D341Med (cell line): ENCODE data around the gene ATP13A2.

Source experiments
- DNase-seq: peaks from one replicate; pipeline ENCODE4 v3.0.0; 2012; ENCODE audit warnings: low spot score

Gene ATP13A2

DNA sequence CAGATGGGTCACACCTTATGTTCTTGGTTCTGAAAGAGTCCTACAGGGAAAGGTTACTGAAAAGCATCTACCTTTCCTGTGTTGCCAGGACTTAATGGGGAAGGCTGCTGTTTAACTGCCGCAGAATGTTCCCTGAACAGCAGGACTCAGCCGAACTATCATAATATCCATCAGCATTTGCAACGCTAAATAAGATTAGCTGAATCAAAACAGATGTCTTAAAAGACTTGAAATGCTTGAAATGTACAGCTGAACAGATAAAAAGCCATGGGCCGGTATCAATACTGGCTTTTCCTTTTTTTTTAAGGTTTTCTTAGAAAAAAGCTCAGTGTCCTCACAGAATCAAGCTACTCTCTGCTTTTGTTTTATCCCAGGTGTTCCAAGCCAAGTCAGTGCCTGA is 19.7 kb upstream of the ATP13A2 start:
- no peak for DNase-seq

GRCh38 chr1:17030206-17030605 is 18.5 kb upstream of the ATP13A2 start:
- no peak for DNase-seq

DNA sequence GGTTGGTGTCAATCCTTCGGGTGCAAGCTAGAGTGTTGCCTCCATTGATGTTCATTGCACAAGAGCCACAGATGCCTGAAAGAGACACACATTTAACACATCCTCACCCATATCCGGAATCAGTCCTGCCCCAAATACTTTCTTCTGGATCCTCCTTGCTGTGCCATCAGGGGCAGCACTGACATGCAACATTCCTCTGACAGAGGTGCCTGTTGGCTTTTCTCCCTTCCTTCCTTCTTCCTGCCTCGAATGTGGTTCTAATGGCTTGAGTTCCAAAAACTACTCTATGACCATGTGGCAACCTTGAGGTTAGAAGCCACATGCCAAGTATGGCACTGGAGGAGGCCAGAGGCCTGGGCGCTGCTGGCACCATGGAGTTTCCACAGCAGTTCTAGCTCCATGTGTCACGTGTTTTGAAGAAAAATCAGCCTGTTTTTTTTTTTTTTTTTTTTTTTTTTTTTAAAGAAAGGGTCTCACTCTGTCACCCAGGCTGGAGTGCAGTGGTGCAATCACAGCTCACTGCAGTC is 17.0 kb upstream of the ATP13A2 start:
- DNase-seq: no peak

DNA sequence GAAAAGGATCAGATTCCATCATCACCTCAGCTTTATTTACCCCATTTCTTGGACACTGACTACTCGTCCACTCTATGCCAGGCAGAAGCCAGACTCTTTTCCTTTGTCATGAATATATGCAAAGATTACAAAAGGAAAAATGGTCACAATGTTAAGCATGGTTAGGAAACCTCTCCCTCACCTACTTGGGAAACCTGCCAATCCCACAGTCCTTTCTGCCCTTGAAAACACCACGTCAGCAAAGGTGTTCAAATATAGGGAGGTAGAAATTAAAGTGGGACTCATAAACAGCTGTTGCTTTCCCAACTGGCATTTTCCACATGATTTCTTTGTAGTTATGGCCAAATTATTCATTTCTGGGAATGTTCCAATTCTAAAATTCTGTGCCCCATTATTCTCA is 16.2 kb upstream of the ATP13A2 start:
- DNase-seq: no peak

GRCh38 chr1:17027403-17027802 is 15.7 kb upstream of the ATP13A2 start:
- no peak for DNase-seq

DNA sequence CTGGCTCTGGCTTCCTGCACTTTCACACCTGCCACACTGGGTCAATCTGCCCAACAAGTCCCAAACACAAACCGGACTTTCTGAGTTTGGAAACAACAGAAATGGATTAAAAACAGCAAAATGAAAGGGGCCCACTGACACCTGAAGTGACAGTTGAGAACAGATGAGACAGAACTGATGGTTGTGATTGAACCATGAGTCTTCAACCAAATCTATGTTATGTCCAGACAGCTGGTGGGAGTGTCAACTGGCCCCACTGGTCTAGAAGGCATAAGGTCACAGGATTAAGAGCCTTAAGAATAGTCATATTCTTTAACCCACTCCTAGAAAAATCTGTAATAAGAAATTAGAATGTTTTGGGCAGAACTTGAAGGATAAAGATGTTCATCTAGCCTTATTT is 13.0 kb upstream of the ATP13A2 start:
- DNase-seq: no peak

DNA sequence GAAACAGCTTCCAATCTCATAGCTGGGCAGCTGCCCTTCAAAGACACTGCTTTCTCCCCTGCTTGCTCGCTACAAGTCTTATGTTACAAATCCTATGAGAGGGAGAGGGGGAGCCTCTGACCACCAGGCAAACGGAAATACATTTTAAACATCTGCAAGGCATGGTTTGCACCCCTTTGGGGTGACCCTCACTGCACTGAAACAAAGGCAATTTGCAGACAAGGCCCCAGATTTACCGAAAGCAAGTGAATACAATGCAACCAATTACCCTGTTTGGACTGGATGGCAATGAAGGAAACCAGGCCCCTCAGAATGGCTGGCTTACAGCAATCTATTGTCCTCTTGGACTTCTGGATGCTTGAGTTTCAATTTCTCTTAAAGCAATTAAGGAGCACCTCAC is 11.8 kb upstream of the ATP13A2 start:
- no peak for DNase-seq

DNA sequence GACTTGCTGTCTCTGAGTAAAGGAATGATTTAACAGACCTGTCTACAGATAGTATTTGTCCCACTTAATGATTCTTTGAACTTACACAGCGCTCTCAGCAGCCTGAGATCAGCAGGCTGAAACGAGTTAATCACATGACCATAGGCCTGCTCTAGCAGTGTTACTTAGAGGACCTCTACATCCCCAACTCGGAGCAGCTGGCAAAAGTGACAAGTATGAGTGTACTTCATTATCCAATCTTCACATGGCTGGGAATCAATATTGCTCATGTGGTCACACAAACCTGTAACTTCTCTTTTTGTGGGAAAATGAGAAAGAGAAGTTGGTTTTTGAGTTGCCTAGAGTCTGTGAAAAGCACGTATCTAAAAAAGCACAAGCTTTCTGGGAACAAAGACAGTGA is 11.4 kb upstream of the ATP13A2 start:
- DNase-seq: no peak

- DNase-seq: no peak
Measured at GRCh38 chr1:17021896-17022295, 10.2 kb upstream of the ATP13A2 start.

DNA sequence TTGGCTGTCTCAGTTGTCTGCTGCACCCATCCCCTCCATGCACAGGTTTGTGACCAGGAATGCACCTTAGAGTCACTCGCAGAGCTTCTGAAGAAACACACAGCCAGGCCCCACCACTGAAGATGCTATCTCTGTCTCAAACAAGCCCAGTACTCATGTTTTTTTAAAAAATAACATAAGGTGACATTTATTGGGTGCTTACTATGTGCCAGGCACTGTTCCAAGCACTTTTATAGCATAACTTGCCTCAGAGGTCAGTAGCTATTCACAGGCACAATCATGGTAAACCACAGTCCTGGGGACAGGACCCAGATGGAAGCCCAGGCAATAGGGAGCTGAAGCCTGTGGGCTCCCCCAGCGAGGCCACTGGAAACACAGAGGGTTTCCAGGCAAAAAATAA is 8.8 kb upstream of the ATP13A2 start:
- DNase-seq: no peak

DNA sequence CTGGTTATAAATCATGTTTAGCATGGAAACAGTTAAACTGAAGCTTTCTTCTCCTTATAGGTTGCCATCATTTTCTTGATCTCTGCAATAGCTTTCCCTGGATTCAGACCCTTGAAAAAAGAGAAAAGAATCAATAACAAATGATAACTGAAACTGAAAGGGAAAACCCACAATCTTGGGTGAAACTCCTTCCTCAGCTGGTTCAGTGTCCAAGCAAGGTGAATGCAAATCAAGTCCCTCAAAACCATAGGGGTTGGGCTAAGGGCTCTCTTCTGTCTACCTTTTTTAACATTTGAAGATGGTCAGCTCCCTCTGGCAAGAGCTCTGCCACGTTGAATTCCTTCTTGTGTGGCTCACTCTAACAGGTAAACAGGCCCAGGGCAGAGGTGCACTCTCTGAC is 7.1 kb upstream of the ATP13A2 start:
- DNase-seq: no peak

- no peak for DNase-seq
Measured at GRCh38 chr1:17017435-17017834, 5.7 kb upstream of the ATP13A2 start.

DNA sequence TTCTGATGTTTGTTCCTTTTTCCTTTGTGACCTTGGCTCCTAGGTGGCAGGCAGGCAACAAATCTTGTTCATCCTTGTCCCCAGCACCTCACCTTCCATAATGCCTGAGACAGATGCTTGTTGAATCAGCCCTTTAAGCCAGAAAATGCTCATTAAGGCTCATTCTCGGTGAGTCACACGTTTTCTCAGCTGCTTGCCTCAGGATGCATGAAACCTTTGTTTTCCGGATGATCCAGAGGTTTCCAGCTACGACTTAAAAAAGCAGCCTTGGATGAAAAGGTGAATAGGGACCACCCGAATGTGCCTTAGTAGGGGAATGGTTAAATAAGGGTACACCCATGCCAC is 4.6 kb upstream of the ATP13A2 start:
- no peak for DNase-seq

GRCh38 chr1:17014671-17015567 is 3.2 kb upstream of the ATP13A2 start:
- DNase-seq: no peak

GRCh38 chr1:17013491-17014320 is 2.0 kb upstream of the ATP13A2 start:
- DNase-seq: no peak

GRCh38 chr1:17012775-17013490 is 1.2 kb upstream of the ATP13A2 start:
- DNase-seq: no peak

- no peak for DNase-seq
Measured at GRCh38 chr1:17011092-17011438, 663 bp downstream of the ATP13A2 start.

- no peak for DNase-seq
Measured at GRCh38 chr1:17009706-17010105, 2.0 kb downstream of the ATP13A2 start.

GRCh38 chr1:17008208-17008855 is 3.4 kb downstream of the ATP13A2 start:
- no peak for DNase-seq

GRCh38 chr1:17007121-17007520 is 4.6 kb downstream of the ATP13A2 start:
- no peak for DNase-seq

- DNase-seq: no peak
Measured at GRCh38 chr1:17005365-17005740, 6.4 kb downstream of the ATP13A2 start.
